Neural progenitor cell (in vitro differentiated cells): ENCODE results near the gene UBL4B. TPM values are rescaled to one million over a fixed set of nuclear protein-coding genes. Genes with fewer than 3 reads are reported as not detected.
A peak's percentile ranks its signal among the peaks of the same experiment; 100 is the strongest.

ENCODE experiments used
- DNase-seq: peaks from one replicate; pipeline ENCODE4 v3.0.0-alpha.2; 2016; ENCODE audit warnings: low spot score
- H2AFZ ChIP-seq: fragments of 200-600 bp; sonication (generic); replicated peaks from 2 replicates; pipeline ENCODE4 v1.6.1; 2016; ENCODE audit warnings: antibody characterized with exemption
- H3F3A ChIP-seq: fragments of 200-600 bp; sonication (generic); 2 replicates; pipeline ENCODE4 v1.6.1; 2016; ENCODE audit warnings: antibody characterized with exemption, low read depth
- H3K27ac ChIP-seq: fragments of 200-600 bp; sonication (generic); 2 replicates; pipeline ENCODE4 v1.5.1; 2016; ENCODE audit warnings: mild to moderate bottlenecking
- H3K27me3 ChIP-seq: fragments of 200-600 bp; sonication (generic); 2 replicates; pipeline ENCODE4 v1.6.1; 2016; ENCODE audit warnings: mild to moderate bottlenecking, moderate library complexity
- H3K36me3 ChIP-seq: fragments of 200-600 bp; sonication (generic); 2 replicates; pipeline ENCODE4 v1.5.1; 2016
- H3K4me1 ChIP-seq: fragments of 200-600 bp; sonication (generic); 2 replicates; pipeline ENCODE4 v1.6.1; 2016; ENCODE audit warnings: mixed run types
- H3K4me2 ChIP-seq: fragments of 200-600 bp; sonication (generic); 2 replicates; pipeline ENCODE4 v1.6.1; 2016
- H3K4me3 ChIP-seq: fragments of 200-600 bp; sonication (generic); 2 replicates; pipeline ENCODE4 v1.5.1; 2016
- H3K79me2 ChIP-seq: fragments of 200-600 bp; sonication (generic); 2 replicates; pipeline ENCODE4 v1.6.1; 2016; ENCODE audit warnings: low read depth
- H3K9ac ChIP-seq: fragments of 200-600 bp; sonication (generic); 2 replicates; pipeline ENCODE4 v1.6.1; 2016
- H3K9me3 ChIP-seq: fragments of 200-600 bp; sonication (generic); 2 replicates; pipeline ENCODE4 v1.5.1; 2016; ENCODE audit warnings: low read depth
- H4K20me1 ChIP-seq: fragments of 200-600 bp; sonication (generic); 2 replicates; pipeline ENCODE4 v1.6.1; 2016; ENCODE audit warnings: low read depth
- H3K27ac Mint-ChIP-seq: 3 replicates; pipeline ENCODE4 v1.8.0; 2021; ENCODE audit warnings: mixed read lengths
- H3K27me3 Mint-ChIP-seq: 2 replicates; pipeline ENCODE4 v1.8.0; 2022; ENCODE audit warnings: low read depth, mild to moderate bottlenecking, inconsistent platforms, moderate library complexity, mixed read lengths; ENCODE audit not compliant: insufficient read depth
- H3K36me3 Mint-ChIP-seq: 3 replicates; pipeline ENCODE4 v1.8.0; 2021; ENCODE audit warnings: mixed read lengths
- H3K4me1 Mint-ChIP-seq: 3 replicates; pipeline ENCODE4 v1.8.0; 2021; ENCODE audit warnings: mixed read lengths
- H3K4me3 Mint-ChIP-seq: 3 replicates; pipeline ENCODE4 v1.8.0; 2021; ENCODE audit warnings: mild to moderate bottlenecking, moderate library complexity, mixed read lengths
- H3K9me3 Mint-ChIP-seq: 3 replicates; pipeline ENCODE4 v1.8.0; 2020; ENCODE audit warnings: mixed read lengths
- EZH2 ChIP-seq: fragments of 200-600 bp; sonication (generic); IDR thresholded peaks from 2 replicates; pipeline ENCODE4 v1.6.1; 2017; ENCODE audit warnings: antibody characterized with exemption, mild to moderate bottlenecking, moderate library complexity
- EZH2phosphoT487 ChIP-seq: fragments of 200-600 bp; sonication (generic); IDR thresholded peaks from 2 replicates; pipeline ENCODE4 v1.6.1; 2017; ENCODE audit warnings: antibody characterized with exemption
- total RNA-seq: library from RNA; depleted of rRNA; stranded (reverse); fragments of >200 nt; gene quantifications from 2 replicates; pipeline ENCODE4 v1.2.3, GENCODE V29; 2015; ENCODE audit warnings: low replicate concordance
- TF ChIP-seq, protein P1 (sequence below): fragments of 200-600 bp; sonication (generic); IDR thresholded peaks from 2 replicates; pipeline ENCODE4 v1.5.1; 2017; ENCODE audit warnings: antibody characterized with exemption, mild to moderate bottlenecking

UBL4B gene
- total RNA-seq, 1 donor from 2014 or later, result not detected

GRCh38 chr1:110064576-110065337 lies 47.5 kb upstream of the UBL4B start:
- H3K4me2 ChIP-seq, result no peak overlapping the region
- no peaks in the 10 kb centered on the region for H3K36me3 ChIP-seq
- no peaks in the 10 kb centered on the region for H3K79me2 ChIP-seq
- peaks cover 83% of the 10 kb centered on the region for H4K20me1 ChIP-seq
- H3K4me3 ChIP-seq, result no peak overlapping the region
- H3K27me3 ChIP-seq, result peaks cover 58% of the 10 kb centered on the region
- H3K4me3 Mint-ChIP-seq, result no peak overlapping the region
- H3K27me3 Mint-ChIP-seq, result peaks cover 41% of the 10 kb centered on the region
- peaks cover 3% of the 10 kb centered on the region for H3K4me1 ChIP-seq
- no peak for DNase-seq
- H3K9ac ChIP-seq, result no peak overlapping the region
- H2AFZ ChIP-seq, result no peak overlapping the region
- no peak for TF ChIP-seq EZH2phosphoT487
- no peak for TF ChIP-seq EZH2
- TF ChIP-seq, protein P1, sequence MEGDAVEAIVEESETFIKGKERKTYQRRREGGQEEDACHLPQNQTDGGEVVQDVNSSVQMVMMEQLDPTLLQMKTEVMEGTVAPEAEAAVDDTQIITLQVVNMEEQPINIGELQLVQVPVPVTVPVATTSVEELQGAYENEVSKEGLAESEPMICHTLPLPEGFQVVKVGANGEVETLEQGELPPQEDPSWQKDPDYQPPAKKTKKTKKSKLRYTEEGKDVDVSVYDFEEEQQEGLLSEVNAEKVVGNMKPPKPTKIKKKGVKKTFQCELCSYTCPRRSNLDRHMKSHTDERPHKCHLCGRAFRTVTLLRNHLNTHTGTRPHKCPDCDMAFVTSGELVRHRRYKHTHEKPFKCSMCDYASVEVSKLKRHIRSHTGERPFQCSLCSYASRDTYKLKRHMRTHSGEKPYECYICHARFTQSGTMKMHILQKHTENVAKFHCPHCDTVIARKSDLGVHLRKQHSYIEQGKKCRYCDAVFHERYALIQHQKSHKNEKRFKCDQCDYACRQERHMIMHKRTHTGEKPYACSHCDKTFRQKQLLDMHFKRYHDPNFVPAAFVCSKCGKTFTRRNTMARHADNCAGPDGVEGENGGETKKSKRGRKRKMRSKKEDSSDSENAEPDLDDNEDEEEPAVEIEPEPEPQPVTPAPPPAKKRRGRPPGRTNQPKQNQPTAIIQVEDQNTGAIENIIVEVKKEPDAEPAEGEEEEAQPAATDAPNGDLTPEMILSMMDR, result no peak
- peaks cover 13% of the 10 kb centered on the region for H3K36me3 Mint-ChIP-seq
- no peaks in the 10 kb centered on the region for H3K9me3 Mint-ChIP-seq
- H3K27ac Mint-ChIP-seq, result no peak overlapping the region
- peaks cover 10% of the 10 kb centered on the region for H3F3A ChIP-seq
- H3K9me3 ChIP-seq, result no peaks in the 10 kb centered on the region
- no peak overlapping the region for H3K27ac ChIP-seq
- H3K4me1 Mint-ChIP-seq, result peaks cover 7% of the 10 kb centered on the region

DNA sequence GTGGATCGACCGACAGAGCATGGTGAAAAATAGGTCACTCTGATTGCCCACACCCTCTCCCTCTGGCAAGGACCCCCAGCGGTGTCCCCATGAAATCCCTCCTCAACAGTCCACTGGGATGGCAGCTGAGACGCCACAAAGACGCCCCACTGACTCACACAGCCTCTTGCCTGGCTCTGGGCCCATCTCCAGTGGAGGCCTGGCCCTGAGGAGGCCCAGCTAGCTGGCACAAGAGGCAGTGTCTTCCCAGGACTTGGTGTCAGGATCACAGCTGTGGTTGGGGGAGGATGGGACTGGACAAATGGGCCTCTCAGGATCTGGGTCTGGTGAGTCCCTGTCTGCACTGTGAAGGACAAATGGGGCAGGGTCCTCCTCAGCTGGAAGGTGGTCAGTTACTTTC lies 46.4 kb upstream of the UBL4B start:
- Histone ChIP-seq H4K20me1 (peaks cover 77% of the 10 kb centered on the region), H2AFZ (no peak overlapping the region), H3K27me3 (peaks cover 69% of the 10 kb centered on the region), H3K36me3 (no peaks in the 10 kb centered on the region), H3K79me2 (no peaks in the 10 kb centered on the region), H3K4me2 (no peak overlapping the region), H3K9me3 (no peaks in the 10 kb centered on the region), H3K4me1 (peaks cover 9% of the 10 kb centered on the region), H3K9ac (no peak overlapping the region), H3K4me3 (no peak overlapping the region), H3K27ac (no peak overlapping the region), H3F3A (peaks cover 14% of the 10 kb centered on the region)
- H3K27me3 Mint-ChIP-seq, result peaks cover 46% of the 10 kb centered on the region
- no peaks in the 10 kb centered on the region for H3K9me3 Mint-ChIP-seq
- H3K4me1 Mint-ChIP-seq, result peaks cover 7% of the 10 kb centered on the region
- H3K36me3 Mint-ChIP-seq, result peaks cover 8% of the 10 kb centered on the region
- no peak for DNase-seq
- no peak overlapping the region for H3K4me3 Mint-ChIP-seq
- H3K27ac Mint-ChIP-seq, result no peak overlapping the region
- TF ChIP-seq, protein P1, result no peak
- TF ChIP-seq EZH2 (no peak), EZH2phosphoT487 (no peak)

DNA sequence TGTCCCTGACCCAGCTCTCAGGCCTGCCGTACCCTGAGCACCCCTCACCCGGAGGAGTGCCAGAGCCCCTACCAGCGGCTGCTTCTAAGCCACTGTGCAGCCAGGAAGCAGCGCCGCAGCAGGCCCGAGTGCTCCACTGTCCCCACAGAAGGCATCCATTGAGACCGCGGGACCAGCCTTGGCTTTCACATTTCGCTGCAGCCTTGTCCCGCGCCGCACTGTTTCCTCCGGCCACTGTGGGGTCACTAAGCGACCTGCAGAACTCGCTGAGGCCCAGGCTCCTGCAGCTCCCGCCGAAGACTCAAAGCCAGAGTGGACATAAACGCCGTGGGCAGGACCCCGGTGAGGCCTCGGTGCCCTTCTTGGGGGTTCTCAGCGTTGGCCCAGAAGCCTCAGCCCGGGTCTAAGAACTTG lies 44.8 kb upstream of the UBL4B start:
- H3K4me2 ChIP-seq, result peak overlapping the region; percentile 64
- peaks cover 75% of the 10 kb centered on the region for H4K20me1 ChIP-seq
- H3K9ac ChIP-seq, result no peak overlapping the region
- peaks cover 14% of the 10 kb centered on the region for H3F3A ChIP-seq
- no peaks in the 10 kb centered on the region for H3K9me3 ChIP-seq
- no peak overlapping the region for H3K27ac ChIP-seq
- H3K36me3 ChIP-seq, result no peaks in the 10 kb centered on the region
- H3K4me3 Mint-ChIP-seq, result no peak overlapping the region
- no peaks in the 10 kb centered on the region for H3K9me3 Mint-ChIP-seq
- peak; percentile 56 for DNase-seq
- no peaks in the 10 kb centered on the region for H3K79me2 ChIP-seq
- TF ChIP-seq, protein P1, result no peak
- TF ChIP-seq EZH2phosphoT487, result no peak
- H2AFZ ChIP-seq, result no peak overlapping the region
- H3K36me3 Mint-ChIP-seq, result peaks cover 1% of the 10 kb centered on the region
- H3K4me1 ChIP-seq, result peaks cover 9% of the 10 kb centered on the region
- peaks cover 86% of the 10 kb centered on the region for H3K27me3 ChIP-seq
- H3K4me3 ChIP-seq, result peak overlapping the region; percentile 8
- H3K27ac Mint-ChIP-seq, result no peak overlapping the region
- peaks cover 7% of the 10 kb centered on the region for H3K4me1 Mint-ChIP-seq
- H3K27me3 Mint-ChIP-seq, result peaks cover 60% of the 10 kb centered on the region
